ENCODE results near the gene SFMBT1. TPM values are rescaled to one million over a fixed set of nuclear protein-coding genes. Genes with fewer than 3 reads are reported as not detected.

Gene SFMBT1
- total and polyA plus RNA-seq, 9 of the 15 experiments (the other 6 are each of a cell fraction or from before 2014, with no cell fraction given), result 0.76 to 6.6 (median 3.6) TPM

DNA sequence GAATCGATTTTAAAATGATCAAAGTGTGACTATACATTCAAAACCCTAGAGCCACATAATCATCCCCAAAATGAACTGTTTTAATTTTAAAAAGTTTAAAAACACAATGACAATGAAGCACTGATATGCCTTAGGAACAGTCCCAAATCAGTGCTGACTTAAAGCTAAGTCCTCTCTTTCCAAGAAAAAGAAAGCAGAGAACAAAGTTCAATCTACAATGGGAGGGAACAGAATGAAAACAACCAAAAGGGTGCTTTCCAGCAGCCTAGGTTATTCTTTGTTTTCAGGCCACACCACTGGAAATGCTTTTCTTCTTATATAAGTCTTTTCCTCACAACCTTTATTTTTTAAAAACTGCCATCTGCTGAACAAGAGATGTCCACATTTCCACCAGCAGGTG lies 141.3 kb downstream of the SFMBT1 start:
- CTCF ChIA-PET (ENCODE audit: low intra/inter-chr PET ratio), result no interaction called here
- Histone ChIP-seq H3K9ac (ENCODE audit: insufficient read depth in 1 of 2, low read depth in 2 of 2, low read length in 2 of 2) (no peak overlapping the region), H3K4me3 (no peak overlapping the region), H4K20me1 (replicated peaks; ENCODE audit: control insufficient read depth, insufficient read depth, low read length) (no peaks in the 10 kb centered on the region), H3K9me1 (ENCODE audit: control insufficient read depth, insufficient read depth, low read length) (no peaks in the 10 kb centered on the region), H3K79me2 (ENCODE audit: control insufficient read depth, insufficient read depth, low read length) (no peaks in the 10 kb centered on the region), H3K9me3 (replicated peaks; ENCODE audit: control insufficient read depth, insufficient read depth, low read depth, low read length) (no peaks in the 10 kb centered on the region), H3K27ac (ENCODE audit: extremely low read depth, low read depth, low read length) (no peak overlapping the region), H3K36me3 (ENCODE audit: control insufficient read depth, insufficient read depth, low read length) (peaks cover 4% of the 10 kb centered on the region; the same call in 1 of the 3 replicates), H3K4me2 (ENCODE audit: insufficient read depth, low read length) (no peak overlapping the region), H2AFZ (ENCODE audit: low read depth, low read length) (no peak overlapping the region), H3K4me1 (replicated peaks in 1 of 2; ENCODE audit: control insufficient read depth in 2 of 2, insufficient read depth in 2 of 2, low read length in 2 of 2) (no peaks in the 10 kb centered on the region), H3K27me3 (ENCODE audit: control insufficient read depth in 2 of 2, insufficient read depth in 2 of 2, low read length in 2 of 2) (no peaks in the 10 kb centered on the region)
- TF ChIP-seq HES1 (IDR thresholded peaks at IDR 0.05; ENCODE audit: low read depth) (no peak), RAD21 (CRISPR knock-in tag; conservative IDR thresholded peaks at IDR 0.05 in 1 of 2, IDR thresholded peaks at IDR 0.05 in 1 of 2) (no peak), SMAD1 (IDR thresholded peaks at IDR 0.05; ENCODE audit: low read depth, low read length, partially characterized antibody) (no peak), ELF4 (CRISPR knock-in tag; IDR thresholded peaks at IDR 0.05) (no peak), ARNT (IDR thresholded peaks at IDR 0.05) (no peak), PML (IDR thresholded peaks at IDR 0.05; ENCODE audit: low read length) (no peak), HDAC6 (IDR thresholded peaks at IDR 0.05; ENCODE audit: low read depth, low read length) (no peak), DDX20 (tag; IDR thresholded peaks at IDR 0.05; ENCODE audit: low read depth) (no peak), BRF1 (IDR thresholded peaks at IDR 0.05; ENCODE audit: borderline replicate concordance, extremely low read depth, insufficient read length) (no peak), HDAC2 (IDR thresholded peaks at IDR 0.05) (no peak), UBTF (IDR thresholded peaks at IDR 0.05; ENCODE audit: borderline replicate concordance in 1 of 2, low read depth in 2 of 2, low read length in 2 of 2) (no peak), ZNF398 (CRISPR knock-in tag; IDR thresholded peaks at IDR 0.05) (no peak)
- 42% methylated on average over 1 of the region's 1 CpG for WGBS (ENCODE audit: insufficient coverage, low coverage, missing lambda C conversion rate)
- POLR2A ChIA-PET, result no interaction called here
- no peak for FAIRE-seq
- DNase-seq (ENCODE audit: extremely low read depth in 1 of 4, low spot score in 3 of 4), result no peak
- intact Hi-C loops (cut with micrococcal nuclease) (no loop called here), in situ Hi-C loops (cut with MboI) (no loop called here)
- no TSS peak for BruUV-seq (replicated peaks)
- no peak for ATAC-seq

All from K562 (cell line).